GF-D8 (cell line): Measurements from ENCODE around the gene SFRP5.
A peak's percentile ranks its signal among the peaks of the same experiment; 100 is the strongest.

Source experiments
- DNase-seq: peaks from one replicate; lab custom pipeline; 2025; lab: John Stamatoyannopoulos, UW

The SFRP5 gene

GRCh38 chr10:97771913-97772823, at the start of gene SFRP5:
SFRP5 (minus strand) TSS chr10:97771999; CDS start chr10:97771833, 166 bp downstream.
- no peak for DNase-seq

- DNase-seq = no peak
Observed at GRCh38 chr10:97820096-97820704, 48.4 kb upstream of the SFRP5 start.

- no peak for DNase-seq
Observed at GRCh38 chr10:97818572-97818971, 46.8 kb upstream of the SFRP5 start.

- DNase-seq = no peak
Observed at GRCh38 chr10:97816609-97817008, 44.8 kb upstream of the SFRP5 start.

GRCh38 chr10:97814996-97815395, 43.2 kb upstream of the SFRP5 start:
- DNase-seq = no peak

GRCh38 chr10:97813311-97813710, 41.5 kb upstream of the SFRP5 start:
- no peak for DNase-seq

- no peak for DNase-seq
Observed at GRCh38 chr10:97812696-97813095, 40.9 kb upstream of the SFRP5 start.

- no peak for DNase-seq
Observed at GRCh38 chr10:97811958-97812357, 40.2 kb upstream of the SFRP5 start.

- no peak for DNase-seq
Observed at GRCh38 chr10:97810446-97810845, 38.6 kb upstream of the SFRP5 start.

- no peak for DNase-seq
Observed at GRCh38 chr10:97805949-97806348, 34.1 kb upstream of the SFRP5 start.

GRCh38 chr10:97805096-97805884, 33.5 kb upstream of the SFRP5 start:
- DNase-seq = no peak

- DNase-seq = no peak
Observed at GRCh38 chr10:97801422-97801821, 29.6 kb upstream of the SFRP5 start.

- DNase-seq = no peak
Observed at GRCh38 chr10:97800474-97800873, 28.7 kb upstream of the SFRP5 start.

GRCh38 chr10:97798958-97799610, 27.3 kb upstream of the SFRP5 start:
- DNase-seq = no peak

GRCh38 chr10:97796651-97797050, 24.9 kb upstream of the SFRP5 start:
- no peak for DNase-seq

GRCh38 chr10:97795886-97796285, 24.1 kb upstream of the SFRP5 start:
- DNase-seq = no peak

GRCh38 chr10:97791824-97792721, 20.3 kb upstream of the SFRP5 start:
- peak; percentile 1 for DNase-seq

- no peak for DNase-seq
Observed at GRCh38 chr10:97789770-97790397, 18.1 kb upstream of the SFRP5 start.

- DNase-seq = peak; percentile 0
Observed at GRCh38 chr10:97788552-97789442, 17.0 kb upstream of the SFRP5 start.
